Stomach smooth muscle (tissue), 2 donors: ENCODE measurements around the gene LRMDA.

Experiments used
- H3K27ac ChIP-seq: one replicate; pipeline ENCODE4 v1.7.0; 2013; ENCODE audit warnings: mild to moderate bottlenecking, low read length, inconsistent platforms
- H3K27me3 ChIP-seq, 2 donors: one replicate each; pipeline ENCODE4 v1.7.0; 2013; ENCODE audit warnings: low read length in 2 of 2; ENCODE audit not compliant: insufficient read depth in 2 of 2, control insufficient read depth in 1 of 2
- H3K36me3 ChIP-seq, 2 donors: one replicate each; pipeline ENCODE4 v1.7.0; 2013; ENCODE audit warnings: low read length in 2 of 2; ENCODE audit not compliant: control insufficient read depth in 2 of 2, insufficient read depth in 2 of 2
- H3K4me1 ChIP-seq: one replicate; pipeline ENCODE4 v1.7.0; 2013; ENCODE audit warnings: low read length; ENCODE audit not compliant: control insufficient read depth, insufficient read depth
- H3K4me3 ChIP-seq, 2 donors: one replicate each; pipeline ENCODE4 v1.7.0; 2013; ENCODE audit warnings: low read length in 2 of 2
- H3K9ac ChIP-seq, 2 donors: one replicate each; pipeline ENCODE4 v1.7.0; 2013; ENCODE audit warnings: low read length in 2 of 2, mild to moderate bottlenecking in 1 of 2
- H3K9me3 ChIP-seq, 2 donors: one replicate each; pipeline ENCODE4 v1.7.0; 2013; ENCODE audit warnings: low read length in 2 of 2; ENCODE audit not compliant: control insufficient read depth in 2 of 2
- donor health status: healthy.
- donor health status: Pancreatic carcinoma.

Gene LRMDA

GRCh38 chr10:76317078-76317477 lies 885.7 kb downstream of the LRMDA start:
- H3K9ac ChIP-seq: no peak overlapping the region
- H3K27me3 ChIP-seq: no peaks in the 10 kb centered on the region
- no peak overlapping the region for H3K27ac ChIP-seq
- H3K4me1 ChIP-seq: no peaks in the 10 kb centered on the region
- H3K4me3 ChIP-seq: no peak overlapping the region
- H3K9me3 ChIP-seq: no peaks in the 10 kb centered on the region
- no peaks in the 10 kb centered on the region for H3K36me3 ChIP-seq

DNA sequence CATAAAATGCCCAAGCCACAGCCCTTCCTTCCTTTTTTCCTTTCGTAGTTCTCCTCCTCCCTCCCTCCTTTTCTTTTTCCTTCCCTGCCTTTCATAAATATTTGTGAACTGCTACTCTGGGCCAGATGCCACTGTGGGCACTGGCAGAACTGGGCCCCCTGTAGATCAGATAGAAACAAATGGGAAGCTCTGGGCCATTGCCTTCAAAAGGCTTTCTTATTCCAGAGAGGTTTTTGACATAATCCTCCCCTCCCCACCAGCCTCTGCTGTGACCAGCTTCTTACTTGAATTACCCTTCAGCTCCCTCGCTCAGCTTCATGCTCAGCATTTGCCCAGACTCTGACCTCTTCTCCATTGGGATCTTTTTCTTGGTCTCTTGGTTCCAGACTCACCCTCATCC lies 886.8 kb downstream of the LRMDA start:
- H3K27ac ChIP-seq: no peak overlapping the region
- H3K9me3 ChIP-seq: no peaks in the 10 kb centered on the region
- H3K36me3 ChIP-seq: no peaks in the 10 kb centered on the region
- H3K4me3 ChIP-seq: no peak overlapping the region
- no peak overlapping the region for H3K9ac ChIP-seq
- H3K4me1 ChIP-seq: no peaks in the 10 kb centered on the region
- no peaks in the 10 kb centered on the region for H3K27me3 ChIP-seq

- Histone ChIP-seq H3K36me3 (no peaks in the 10 kb centered on the region), H3K27me3 (no peaks in the 10 kb centered on the region), H3K27ac (no peak overlapping the region), H3K4me3 (no peak overlapping the region), H3K4me1 (no peaks in the 10 kb centered on the region), H3K9ac (no peak overlapping the region), H3K9me3 (no peaks in the 10 kb centered on the region)
These were observed 888.2 kb downstream of the LRMDA start for GRCh38 chr10:76319661-76320060.

DNA sequence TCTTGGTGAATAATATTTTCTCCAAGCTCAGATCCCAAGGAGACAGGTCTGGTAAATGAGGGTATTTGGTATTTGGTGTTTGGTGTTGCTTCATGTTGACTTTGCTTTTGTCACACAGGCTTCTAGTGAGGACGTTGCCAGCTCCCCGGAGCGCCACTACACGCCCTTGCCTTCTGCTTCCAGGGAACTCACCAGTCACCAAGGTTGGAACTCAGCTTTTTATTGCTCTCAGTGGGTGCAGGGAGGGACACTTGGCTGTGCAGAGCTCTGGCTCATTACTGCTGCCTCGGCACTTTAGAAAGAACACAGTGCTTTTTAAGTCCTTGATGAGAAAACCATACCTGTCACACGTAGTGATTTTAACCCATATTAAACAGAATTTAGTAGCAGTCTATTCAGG lies 892.9 kb downstream of the LRMDA start:
- Histone ChIP-seq H3K9ac (no peak overlapping the region), H3K27me3 (no peaks in the 10 kb centered on the region), H3K36me3 (no peaks in the 10 kb centered on the region), H3K4me1 (no peaks in the 10 kb centered on the region), H3K9me3 (no peaks in the 10 kb centered on the region), H3K27ac (no peak overlapping the region), H3K4me3 (no peak overlapping the region)

GRCh38 chr10:76327441-76327840 lies 896.0 kb downstream of the LRMDA start:
- H3K4me1 ChIP-seq: no peaks in the 10 kb centered on the region
- H3K27ac ChIP-seq: no peak overlapping the region
- no peak overlapping the region for H3K9ac ChIP-seq
- H3K36me3 ChIP-seq: no peaks in the 10 kb centered on the region
- H3K4me3 ChIP-seq: no peak overlapping the region
- H3K9me3 ChIP-seq: no peaks in the 10 kb centered on the region
- no peaks in the 10 kb centered on the region for H3K27me3 ChIP-seq

DNA sequence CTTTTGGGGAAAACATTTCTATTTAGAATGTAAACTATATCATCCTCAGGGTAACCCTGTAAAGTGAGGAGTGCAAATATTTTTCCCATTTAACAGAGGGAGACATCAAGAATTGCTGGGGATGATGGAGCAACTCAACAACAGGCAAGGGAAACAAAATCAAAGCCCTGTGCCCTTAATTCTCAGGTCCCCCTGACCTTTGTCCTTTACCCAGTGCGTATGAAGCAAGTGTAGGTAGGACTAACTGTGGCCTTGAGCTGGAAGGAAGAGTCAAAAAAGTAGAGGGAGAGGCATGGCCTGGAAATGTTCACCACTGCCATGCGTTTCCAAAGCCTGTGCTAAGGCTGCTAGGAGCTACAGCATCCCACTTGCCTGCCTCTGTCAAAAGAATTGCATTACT lies 896.9 kb downstream of the LRMDA start:
- no peaks in the 10 kb centered on the region for H3K4me1 ChIP-seq
- H3K9me3 ChIP-seq: no peaks in the 10 kb centered on the region
- H3K27me3 ChIP-seq: no peaks in the 10 kb centered on the region
- no peak overlapping the region for H3K9ac ChIP-seq
- no peak overlapping the region for H3K27ac ChIP-seq
- no peak overlapping the region for H3K4me3 ChIP-seq
- no peaks in the 10 kb centered on the region for H3K36me3 ChIP-seq

DNA sequence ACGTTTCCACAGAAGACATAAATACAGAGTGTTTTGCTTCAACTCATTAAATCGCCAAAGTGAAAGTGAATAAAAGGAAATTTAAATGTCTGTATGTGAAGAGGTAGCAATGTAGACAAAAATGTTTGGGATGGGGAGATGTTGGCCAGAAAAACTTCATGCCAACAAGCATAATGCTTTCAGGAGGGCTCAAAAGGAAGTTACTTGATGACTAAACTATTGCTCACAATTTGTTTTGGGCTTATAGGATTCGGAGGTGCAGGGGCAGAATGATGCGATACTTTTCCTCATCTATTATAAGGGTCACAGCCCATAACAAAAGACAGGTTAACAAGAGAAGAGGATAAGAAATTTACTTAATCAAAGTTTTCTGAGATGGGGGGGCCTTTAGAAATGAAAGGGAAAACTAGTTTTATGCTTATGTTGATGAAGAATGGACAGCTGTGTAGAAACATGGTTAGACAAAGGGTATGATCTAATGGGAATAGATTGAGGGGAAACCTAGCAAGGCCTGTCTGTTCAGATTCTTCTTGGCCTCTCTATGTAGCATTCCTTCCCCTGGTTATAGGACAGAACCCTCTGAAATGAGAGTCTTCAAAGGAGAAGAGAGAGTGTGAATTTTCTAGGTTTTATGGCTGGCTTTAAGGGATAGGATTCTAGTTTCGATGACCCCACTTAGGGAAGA lies 898.6 kb downstream of the LRMDA start:
- H3K9me3 ChIP-seq: no peaks in the 10 kb centered on the region
- no peak overlapping the region for H3K4me3 ChIP-seq
- no peak overlapping the region for H3K27ac ChIP-seq
- H3K4me1 ChIP-seq: no peaks in the 10 kb centered on the region
- H3K36me3 ChIP-seq: no peaks in the 10 kb centered on the region
- H3K27me3 ChIP-seq: no peaks in the 10 kb centered on the region
- H3K9ac ChIP-seq: no peak overlapping the region

GRCh38 chr10:76331742-76332141 lies 900.3 kb downstream of the LRMDA start:
- Histone ChIP-seq H3K4me3 (no peak overlapping the region), H3K9ac (no peak overlapping the region), H3K36me3 (no peaks in the 10 kb centered on the region), H3K27ac (no peak overlapping the region), H3K27me3 (no peaks in the 10 kb centered on the region), H3K9me3 (no peaks in the 10 kb centered on the region), H3K4me1 (peaks cover 8% of the 10 kb centered on the region)

DNA sequence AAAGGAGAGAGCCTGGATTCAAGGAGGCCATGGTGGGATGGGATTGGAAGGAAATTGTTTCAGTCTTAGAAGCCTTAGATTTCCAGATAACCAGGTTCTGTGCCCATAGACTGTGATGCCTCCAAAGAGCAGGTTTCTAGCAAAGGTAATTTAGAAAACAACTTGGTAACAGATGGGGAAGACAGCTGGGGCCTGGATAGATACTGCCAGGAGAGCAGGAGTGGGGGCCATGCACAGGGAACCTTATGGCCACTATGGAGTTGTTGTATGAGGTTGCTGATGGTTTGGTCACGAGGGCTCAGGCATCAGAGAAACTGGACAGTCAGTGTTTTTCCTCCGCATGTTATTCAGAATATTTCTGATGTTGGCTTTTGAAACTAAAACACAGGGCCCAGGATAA lies 901.9 kb downstream of the LRMDA start:
- Histone ChIP-seq H3K27me3 (no peaks in the 10 kb centered on the region), H3K9ac (no peak overlapping the region), H3K4me3 (no peak overlapping the region), H3K9me3 (no peaks in the 10 kb centered on the region), H3K4me1 (peaks cover 8% of the 10 kb centered on the region), H3K36me3 (no peaks in the 10 kb centered on the region), H3K27ac (no peak overlapping the region)

DNA sequence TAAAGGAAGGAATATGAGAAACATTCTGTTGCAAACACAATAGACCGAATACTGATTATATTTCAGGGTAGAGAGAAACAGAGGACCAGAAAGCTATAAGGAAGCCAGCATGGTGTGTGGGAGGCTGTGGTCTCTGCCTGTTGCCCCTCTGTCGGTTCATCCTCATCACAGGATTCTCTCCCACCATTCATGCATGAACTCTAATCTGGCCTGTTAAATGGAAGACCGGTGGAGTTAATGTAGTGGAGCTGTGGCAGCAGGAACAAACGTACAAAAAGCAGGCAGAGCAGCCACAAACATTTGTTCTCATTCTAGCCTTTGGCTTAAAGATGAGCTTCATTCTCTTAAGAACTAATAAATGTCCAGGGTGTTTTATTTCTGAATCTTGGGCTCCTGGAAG lies 902.4 kb downstream of the LRMDA start:
- H3K27ac ChIP-seq: peak overlapping the region; percentile 37

GRCh38 chr10:76334255-76334654 lies 902.8 kb downstream of the LRMDA start:
- Histone ChIP-seq H3K9ac (no peak overlapping the region), H3K9me3 (no peaks in the 10 kb centered on the region), H3K36me3 (no peaks in the 10 kb centered on the region), H3K4me1 (peaks cover 8% of the 10 kb centered on the region), H3K27ac (no peak overlapping the region), H3K4me3 (no peak overlapping the region), H3K27me3 (no peaks in the 10 kb centered on the region)

More for the DNA sequence above, 902.4 kb downstream of the LRMDA start:
- Histone ChIP-seq H3K9ac (no peak overlapping the region), H3K36me3 (no peaks in the 10 kb centered on the region), H3K9me3 (no peaks in the 10 kb centered on the region), H3K4me1 (peaks cover 8% of the 10 kb centered on the region), H3K27me3 (no peaks in the 10 kb centered on the region), H3K4me3 (no peak overlapping the region)
